GM18499 (cell line): Measurements from ENCODE around the gene NDUFB5.
"Not testable (repeated sequence)": the region's sequence is repeated elsewhere in the genome, so short reads cannot be mapped to it uniquely, and the experiment has no call there.

ENCODE experiments used
- ATAC-seq: cut with Tn5 transposase; IDR thresholded peaks from one replicate; pipeline ENCODE4 v1.9.1; 2021; ENCODE audit warnings: moderate number of reproducible peaks; ENCODE audit not compliant: insufficient read depth, unreplicated experiment

Gene NDUFB5

DNA sequence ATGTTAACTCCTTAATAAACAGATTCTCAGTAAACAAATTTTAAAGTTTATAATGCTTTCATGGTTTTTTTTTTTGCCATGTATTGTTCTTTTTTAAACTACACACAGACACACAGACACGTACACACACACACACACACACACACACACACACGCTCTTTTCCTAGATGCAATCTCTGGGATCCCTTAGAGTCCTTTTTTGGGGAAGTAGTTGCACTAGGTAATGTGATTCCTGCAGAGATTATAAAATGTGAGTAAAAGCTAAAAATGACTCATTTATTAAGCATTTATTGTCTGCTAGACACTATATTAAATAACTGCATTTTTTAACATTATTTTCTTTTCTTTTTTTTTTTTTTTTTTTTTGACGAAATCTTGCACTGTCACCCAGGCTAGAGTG lies 19.9 kb downstream of the NDUFB5 start:
- no peak for ATAC-seq

DNA sequence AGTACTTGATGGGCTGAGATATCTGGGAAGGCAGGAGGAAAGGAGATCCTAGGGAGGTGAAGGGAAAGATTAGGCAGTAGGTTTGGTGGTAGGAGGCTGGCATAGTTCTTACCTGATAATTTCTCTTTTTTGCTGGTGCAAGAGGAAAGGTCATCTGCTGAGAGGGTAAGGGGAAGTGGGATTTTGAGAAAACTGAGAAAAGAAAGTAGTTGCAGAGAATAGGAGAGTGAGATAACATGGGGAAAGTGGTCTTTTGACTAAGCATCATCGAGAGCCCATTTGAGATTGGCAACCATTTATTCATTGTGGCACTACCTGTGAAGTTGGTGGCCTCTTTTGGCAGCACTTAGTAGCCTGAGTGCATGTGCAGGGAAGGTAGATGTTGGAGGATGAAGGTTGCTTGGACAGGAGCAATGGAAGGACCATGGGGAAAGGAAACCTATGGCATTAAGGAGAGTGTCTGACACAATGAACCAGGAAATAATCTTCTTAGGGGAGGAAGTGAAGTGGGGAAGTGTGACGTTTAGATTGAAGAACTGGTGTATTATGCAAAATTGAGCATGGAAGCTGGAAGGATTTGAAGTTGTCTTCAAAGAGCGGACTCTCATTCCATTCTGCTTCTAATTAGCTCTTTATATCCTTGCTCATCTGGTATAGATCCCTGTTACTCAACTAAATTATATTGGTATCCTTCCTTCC lies 26.3 kb downstream of the NDUFB5 start:
- ATAC-seq = no peak

DNA sequence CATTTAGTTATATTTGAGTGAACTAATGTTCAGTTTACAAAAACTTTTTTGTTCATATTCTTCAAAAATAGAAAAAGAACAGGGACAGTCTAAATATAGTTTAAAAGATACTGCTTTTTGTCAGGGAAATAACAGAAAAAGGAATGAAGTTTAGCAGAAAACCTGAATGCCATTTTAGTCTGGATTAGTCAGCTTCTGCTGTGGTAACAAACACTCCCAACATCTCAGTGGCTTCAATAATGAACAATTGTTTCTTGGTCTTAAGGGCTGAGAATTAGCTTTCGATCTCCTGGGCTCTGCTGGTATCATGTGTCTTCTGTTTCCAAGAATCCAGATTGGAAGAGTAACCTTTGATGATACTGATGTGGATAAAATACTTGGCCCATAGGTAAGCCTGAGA lies 35.9 kb downstream of the NDUFB5 start:
- ATAC-seq = no peak

DNA sequence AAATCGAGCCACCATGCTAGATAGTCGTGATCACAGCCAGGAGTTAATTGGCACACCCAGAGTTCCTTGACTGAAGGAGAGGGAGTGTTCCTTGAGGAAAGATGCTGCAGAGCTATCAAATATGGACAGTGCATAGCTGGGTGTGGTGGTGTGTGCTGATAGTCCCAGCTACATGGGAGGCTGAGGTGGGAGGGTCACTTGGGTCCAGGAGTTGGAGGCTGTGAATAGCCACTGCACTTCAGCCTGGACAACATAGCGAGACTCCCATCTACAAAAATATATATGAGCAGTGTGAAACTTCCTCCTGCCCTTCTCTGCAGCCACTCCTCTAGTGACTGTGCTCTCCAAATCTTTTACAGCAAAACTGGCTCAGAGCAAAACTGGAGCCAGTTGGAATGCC lies 38.3 kb downstream of the NDUFB5 start:
- ATAC-seq = no peak

DNA sequence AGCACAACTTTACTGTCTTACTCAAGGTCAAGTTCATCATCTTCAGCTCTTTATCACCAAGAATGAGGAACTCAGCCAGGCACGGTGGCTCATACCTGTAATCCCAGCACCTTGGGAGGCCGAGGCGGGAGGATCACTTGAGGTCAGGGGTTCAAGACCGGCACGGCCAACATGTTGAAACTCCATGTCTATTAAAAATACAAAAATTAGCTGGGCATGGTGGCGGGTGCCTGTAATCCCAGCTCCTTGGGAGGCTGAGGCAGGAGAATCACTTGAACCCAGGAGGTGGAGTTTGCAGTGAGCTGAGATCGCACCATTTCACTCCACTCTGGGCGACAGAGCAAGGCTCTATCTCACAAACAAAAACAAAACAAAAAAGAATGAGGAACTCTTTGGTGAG lies 39.2 kb downstream of the NDUFB5 start:
- ATAC-seq = not testable (repeated sequence)

DNA sequence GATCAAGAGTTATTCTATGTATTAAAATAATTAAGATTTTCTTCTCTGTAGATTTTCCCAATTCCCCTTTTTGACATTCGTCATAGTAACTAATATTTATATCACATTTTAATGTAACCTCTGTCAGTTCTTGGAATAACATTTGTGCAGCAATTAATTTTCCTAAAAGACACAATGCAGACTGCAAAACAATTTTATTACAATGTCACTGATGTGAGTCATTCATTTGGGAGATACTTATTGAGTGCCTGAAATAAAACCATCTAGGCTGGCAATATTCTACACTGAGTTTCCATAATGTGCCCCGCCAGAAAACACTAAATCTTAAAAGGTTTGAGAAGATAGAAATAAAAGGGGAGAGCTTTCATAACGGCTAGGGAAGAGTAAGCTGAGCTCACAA lies 41.6 kb downstream of the NDUFB5 start:
- no peak for ATAC-seq

DNA sequence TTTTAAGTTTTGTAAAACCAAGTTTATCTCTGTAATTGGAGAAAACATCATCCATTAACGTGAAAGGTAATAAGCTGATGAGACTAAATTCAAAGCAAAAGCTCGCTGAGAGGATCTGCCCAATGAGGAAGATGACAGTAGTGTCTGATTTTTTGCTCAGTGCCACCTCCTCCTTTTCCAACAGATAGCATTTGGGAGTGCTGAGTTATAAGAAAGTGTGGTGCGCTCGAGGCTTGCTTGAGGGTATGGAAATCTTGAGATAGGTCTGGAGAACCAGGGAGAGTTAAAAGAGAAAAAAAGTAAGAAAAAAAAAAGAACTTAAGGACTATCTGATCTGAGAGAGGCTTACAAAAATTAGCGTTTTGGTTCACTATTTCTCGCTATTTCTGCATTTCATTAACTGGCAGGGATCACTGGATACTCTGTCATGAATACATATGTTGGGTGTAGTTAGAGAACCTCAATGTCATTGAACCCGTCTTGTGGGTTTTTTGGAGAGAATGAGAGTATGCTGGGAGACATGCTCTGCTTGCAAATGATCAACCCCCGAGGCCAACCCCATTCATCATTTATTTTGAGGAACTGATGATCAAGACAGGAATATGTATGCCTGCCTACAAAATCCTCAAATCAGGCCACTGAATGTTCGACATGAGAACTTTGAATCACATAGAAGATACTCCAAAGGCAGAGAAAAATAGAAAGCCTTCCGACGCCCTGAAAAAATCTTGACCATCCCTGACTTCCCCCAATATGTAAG lies 47.3 kb downstream of the NDUFB5 start:
- no peak for ATAC-seq

DNA sequence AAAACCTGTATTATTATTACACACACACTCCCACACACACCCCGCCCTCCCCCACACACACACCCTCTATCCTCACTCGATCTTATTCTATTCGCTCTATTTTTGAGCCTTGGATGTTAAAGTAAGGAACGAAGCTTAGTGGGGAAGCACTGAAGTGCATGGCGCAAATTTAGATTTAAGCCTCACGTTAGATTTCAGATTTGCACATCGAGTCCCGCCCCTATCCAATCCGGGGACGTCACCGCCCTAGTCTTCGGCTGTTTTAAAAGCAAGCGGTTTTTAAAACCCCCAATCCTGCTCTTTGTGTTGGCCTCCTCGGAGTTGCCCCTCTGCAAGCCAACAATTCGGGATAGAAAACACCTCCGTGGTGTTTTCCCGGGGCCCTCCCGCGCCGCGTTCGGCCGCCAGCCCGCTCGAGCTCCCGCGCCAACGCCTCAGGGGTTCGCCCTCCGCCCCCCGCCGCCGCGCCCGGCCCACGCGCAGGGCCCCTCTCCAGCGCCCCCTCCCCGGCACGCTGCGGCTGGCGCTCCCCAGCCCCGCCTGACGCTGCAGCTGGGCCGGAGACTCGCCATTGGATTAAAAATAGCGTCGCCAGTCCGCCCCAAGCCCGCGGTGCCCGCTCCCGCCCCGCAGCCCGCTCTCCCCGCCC lies 48.0 kb downstream of the NDUFB5 start, which contains the start of gene USP13:
TSS of gene USP13 (plus strand) at position 594 of the 649 bp plus-strand sequence. CDS start 186 bp downstream, outside the sequence.
- peak; percentile 41 for ATAC-seq

DNA sequence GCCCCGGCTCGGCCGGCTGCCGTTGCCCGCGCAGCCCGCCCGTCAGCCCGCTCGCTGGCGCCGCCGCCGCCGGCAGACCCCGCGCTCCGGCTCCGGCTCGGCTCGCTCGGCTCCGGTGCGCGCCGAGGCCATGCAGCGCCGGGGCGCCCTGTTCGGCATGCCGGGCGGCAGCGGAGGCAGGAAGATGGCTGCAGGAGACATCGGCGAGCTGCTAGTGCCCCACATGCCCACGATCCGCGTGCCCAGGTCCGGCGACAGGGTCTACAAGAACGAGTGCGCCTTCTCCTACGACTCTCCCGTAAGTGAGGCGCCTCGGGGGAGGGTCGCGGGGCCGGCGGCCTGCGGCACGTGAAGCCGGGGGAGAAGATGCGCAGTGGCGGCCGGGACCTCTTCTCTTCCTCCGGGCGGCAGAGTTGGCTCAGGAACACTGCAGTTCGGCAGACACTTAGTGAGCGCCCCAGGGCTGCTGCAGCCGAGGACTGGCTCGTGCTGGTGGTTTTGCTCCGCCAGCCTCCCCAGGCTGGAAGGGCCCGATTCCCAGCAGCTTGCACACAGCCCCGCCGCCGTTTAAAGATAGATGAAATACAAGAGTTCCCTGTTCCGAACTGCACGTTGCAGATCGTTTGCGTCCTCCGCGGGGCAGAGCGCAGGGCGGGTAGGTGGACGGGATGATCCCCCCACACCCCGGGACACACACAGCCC lies 48.7 kb downstream of the NDUFB5 start:
- peak; percentile 37 for ATAC-seq

DNA sequence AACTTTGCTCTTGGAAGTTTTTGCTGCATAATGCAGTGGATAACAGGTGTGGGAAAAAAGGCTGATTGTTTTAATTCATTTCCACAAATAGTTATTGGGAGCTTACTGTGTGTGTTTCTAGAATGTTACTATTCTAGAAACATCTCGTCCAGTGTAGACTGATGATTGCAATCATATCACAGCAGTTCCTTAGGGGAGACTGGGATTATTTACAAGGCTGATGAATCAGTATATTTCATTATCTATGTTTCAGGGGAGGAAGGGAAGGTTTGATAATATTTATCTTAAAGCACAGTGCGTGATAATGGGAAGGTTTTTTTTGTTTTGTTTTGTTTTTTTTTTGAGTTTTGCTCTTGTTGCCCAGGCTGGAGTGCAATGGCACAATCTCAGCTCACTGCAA lies 50.6 kb downstream of the NDUFB5 start:
- no peak for ATAC-seq

DNA sequence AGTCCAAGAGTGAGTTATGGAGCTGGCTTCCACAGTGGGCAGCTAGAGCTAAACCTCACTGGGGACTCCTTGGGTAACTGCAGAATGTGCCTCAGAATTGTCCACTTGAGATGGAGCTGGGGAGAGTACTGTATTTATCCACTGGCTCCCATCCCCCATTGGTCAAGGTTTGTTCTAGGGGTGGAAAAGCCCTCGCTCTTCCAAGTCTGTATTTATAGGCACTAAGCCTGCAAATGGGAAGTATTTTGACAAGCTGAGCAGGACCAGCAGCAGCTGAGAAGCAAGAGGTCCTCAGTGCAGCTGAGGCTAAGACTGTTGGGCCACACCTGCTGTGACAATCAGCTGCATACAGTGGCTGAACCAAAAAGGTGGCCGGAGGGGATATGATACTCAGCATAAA lies 54.0 kb downstream of the NDUFB5 start:
- ATAC-seq = no peak

DNA sequence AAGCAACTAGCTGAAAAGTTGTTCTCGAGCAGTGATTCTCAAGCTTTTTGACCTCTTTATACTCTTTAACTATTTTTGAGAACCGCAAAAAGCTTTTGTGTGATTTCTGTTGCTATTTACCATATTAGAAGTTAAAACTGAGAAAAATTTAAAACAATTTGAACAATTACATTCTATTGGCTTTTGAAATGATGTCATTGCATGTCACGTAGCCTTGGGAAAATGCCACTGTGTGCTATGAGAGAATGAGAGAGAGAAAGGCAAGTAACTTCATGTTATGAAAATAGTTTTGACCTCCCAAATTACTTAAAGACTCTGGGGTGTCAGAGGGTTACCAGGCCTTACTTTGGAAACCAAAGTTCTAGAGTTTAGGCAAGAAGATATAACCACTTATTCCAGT lies 56.3 kb downstream of the NDUFB5 start:
- no peak for ATAC-seq

DNA sequence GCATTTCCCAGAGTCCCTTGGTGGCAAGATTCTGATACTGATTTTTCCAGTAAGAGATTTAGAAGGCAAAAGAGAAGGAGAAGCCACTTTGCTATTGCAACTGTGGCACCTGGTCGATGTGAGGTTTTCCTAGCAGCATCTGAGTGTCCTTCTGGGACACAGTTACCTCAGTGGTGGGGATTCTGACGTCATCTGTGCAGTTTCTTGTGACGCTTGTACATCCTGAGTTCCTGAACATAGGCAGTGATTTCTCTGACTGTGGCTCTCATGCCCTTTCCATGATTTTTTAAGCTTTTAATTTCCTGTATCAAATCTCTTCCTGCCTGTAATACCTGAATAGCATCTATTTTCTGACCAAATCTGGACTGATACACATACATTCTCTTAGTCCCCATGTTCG lies 57.2 kb downstream of the NDUFB5 start:
- no peak for ATAC-seq

DNA sequence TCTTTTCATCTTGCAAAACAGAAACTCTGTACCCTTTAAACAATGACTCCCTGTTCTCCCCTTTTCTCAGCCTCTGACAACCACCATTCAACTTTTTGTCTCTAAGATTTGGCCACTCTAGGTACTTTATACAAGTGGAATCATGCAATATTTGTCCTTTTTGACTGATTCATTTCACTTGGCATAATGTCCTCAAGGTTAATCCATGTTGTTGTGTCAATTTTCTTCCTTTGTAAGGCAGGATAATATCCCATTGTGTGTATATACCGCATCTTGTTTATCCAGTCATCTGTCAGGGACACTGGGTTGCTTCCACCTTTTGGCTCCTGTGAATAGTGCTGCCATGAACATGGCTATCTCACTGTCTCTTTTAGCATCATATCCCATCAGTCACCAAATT lies 58.5 kb downstream of the NDUFB5 start:
- no peak for ATAC-seq

DNA sequence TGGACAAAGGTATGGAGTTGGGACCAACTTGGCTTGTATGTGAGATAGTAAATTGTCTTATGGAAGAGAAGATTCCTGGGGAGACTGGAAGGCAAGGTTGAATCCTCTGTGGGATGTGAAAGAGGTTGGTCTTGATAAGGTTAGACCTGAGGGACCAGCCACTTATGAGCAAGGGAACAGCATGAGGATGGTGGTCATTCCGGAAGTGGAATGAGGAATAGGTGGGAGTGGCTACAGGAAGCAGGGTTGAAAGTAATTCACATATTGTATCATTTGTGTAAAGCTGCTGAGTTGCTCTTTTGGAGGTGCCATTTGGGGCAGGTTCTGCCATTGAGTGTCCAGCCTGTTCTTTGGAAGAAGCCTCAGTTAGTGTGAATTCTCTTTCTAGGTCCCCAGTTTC lies 61.4 kb downstream of the NDUFB5 start:
- no peak for ATAC-seq

DNA sequence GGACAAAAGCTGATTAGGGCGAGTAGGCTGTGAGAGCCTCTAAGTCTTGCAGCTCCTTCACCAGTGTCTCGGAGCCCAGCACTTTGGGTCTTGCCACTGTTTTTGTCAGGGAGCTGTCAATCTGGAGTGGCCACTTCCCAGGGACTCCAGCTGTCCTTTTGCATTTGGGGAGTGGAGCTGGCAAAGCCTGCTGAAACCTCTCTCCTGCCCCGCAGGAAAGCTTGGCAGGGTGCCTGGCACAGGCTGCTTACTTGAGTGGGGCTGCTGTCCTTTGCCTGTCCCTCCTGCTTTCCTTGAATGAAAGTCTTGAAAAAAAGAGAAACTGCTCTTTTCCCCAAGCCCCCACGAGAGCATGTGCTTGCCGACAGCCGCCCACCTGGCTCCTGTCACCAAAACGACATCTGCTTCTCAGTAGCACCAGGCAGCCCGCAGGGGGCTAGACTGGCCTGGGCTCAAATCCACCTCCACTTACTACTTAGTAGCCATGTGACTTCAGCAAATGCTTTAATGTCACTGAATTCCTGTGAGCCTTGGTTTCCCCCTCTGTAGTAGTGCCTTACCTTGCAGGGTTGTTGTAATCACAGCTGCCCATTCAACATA lies 61.9 kb downstream of the NDUFB5 start:
- no peak for ATAC-seq

DNA sequence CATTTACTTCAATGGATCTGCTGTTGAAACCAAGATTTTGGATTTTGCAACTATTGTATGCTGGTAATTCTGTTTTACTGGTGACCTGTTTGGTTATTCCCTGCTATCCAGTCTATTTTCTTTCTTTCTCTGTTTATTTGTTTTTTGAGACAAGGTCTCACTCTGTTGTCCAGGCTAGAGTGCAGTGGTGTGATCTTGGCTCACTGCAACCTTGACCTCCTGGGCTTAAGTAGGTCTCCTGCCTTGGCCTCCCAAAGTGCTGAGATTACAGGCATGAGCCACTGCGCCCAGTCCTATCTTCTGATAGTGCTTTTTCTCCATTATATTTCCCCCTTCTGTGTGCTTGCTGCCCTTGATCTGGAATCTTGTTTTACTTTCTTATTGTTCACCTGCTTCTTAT lies 63.8 kb downstream of the NDUFB5 start:
- ATAC-seq = no peak

DNA sequence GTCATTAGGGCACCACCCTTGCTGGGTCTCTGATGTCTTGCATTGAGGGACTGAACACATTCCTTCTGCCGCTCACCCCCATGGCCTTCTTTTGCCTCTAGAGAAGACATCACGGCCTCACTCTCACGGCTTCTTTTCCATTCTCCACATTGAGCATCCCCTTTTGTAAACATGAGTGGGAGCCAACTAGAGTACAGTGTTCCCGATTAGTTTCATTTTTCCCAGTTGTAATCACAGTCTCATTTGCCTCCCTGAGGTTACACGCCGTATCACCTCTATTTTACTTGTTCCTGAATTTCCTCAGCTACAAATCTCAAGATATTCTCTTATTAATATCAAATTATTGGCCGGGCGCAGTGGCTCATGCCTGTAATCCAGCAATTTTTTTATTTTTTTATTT lies 65.7 kb downstream of the NDUFB5 start:
- ATAC-seq = no peak

DNA sequence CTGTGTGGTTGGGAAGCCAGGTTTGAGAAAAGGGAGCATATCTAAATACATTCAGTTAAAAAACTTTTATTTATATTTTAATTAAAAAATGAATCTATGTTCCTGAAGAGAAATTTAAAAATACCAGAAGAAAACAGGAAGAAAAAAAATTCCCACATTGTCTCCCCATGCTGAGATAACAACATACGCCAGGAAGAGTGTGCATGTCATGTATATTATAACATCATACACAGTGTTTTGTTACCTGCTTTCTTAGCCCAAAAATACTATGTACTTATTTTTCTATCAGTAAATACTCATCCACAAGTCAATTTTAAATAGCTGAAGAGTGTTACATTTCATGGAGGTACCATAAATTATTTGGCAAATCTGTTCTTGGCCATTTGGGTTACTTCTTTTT lies 66.7 kb downstream of the NDUFB5 start:
- ATAC-seq = no peak

DNA sequence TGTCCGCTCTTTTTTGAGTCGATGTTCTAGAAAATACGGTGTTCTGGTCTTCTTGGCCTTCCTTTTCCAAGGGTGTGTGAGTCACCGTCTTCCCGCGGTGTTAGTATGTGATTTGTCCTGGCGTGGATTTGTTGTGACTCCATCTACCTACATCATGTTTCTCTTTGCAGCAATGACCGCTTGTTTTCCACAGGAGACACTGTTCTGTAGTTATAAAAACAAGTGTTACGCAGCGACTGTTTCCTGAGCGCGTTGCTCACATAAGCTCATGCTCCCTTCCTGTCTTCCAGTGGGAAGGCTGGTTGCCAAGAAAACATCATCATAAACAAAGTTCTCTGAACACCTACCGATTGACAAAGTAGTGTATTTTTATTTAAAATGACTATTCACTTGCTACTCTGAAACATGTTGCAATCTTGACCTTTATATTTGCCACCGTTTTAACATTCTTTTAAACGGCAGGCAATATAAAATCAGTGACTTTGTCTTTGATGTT lies 67.2 kb downstream of the NDUFB5 start:
- no peak for ATAC-seq
